GM20431 (cell line): Measurements from ENCODE around the gene HNRNPA0.
"Not testable (repeated sequence)": the region's sequence is repeated elsewhere in the genome, so short reads cannot be mapped to it uniquely, and the experiment has no call there.

ENCODE experiments used
- in situ Hi-C: fragments of 300-500 bp; cut with MseI, MboI; formaldehyde crosslinking; loops from one replicate; pipeline ENCODE4 v1.15.0; 2020; ENCODE audit warnings: low sequenced_read_pairs; ENCODE audit not compliant: unreplicated experiment

The HNRNPA0 gene

DNA sequence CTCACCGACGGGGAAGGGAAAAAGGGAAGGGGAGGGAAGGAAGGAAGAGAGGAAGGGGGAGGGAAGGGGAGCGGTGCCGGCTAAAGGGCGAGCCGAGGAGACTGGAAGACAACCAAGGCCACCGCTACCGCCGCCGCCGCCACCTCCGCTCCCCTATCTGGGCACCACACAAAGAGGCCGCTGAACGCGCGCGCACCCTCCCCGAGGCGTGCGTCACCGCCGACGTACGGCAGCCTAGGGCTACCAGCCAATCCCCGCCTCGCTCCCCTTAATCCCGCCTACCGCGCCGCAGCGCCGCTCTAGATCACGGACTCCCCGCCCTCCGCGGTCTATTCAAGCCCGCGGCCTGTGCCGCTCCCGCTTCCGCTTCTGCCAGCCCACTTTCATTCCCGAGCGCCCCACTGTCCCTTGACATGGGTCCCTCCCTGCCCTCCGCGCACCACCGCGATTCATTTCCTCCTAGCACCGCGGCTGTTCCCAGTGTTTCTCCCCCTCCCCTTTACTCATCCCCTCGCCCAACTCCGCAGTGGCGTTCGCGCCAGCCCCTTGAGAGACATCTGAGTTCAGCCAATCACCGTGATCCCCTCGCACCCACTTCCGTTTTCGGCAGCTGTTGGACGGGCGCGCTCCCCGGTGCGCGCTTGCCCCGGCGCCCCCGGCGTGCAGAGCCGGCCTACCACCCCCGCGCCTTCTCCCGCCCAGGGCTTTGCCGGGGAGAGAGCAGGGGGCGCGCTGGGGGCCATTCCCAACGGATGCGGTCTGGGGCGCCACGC is at the start of gene HNRNPA0:
Gene HNRNPA0 (minus strand): TSS at position 176 of the 773 bp plus-strand sequence. CDS start 297 bp downstream, outside the sequence.
- in situ Hi-C loops: no loop called here

GRCh38 chr5:137802282-137803210 is 48.4 kb upstream of the HNRNPA0 start:
- in situ Hi-C loops: no loop called here

GRCh38 chr5:137800700-137801411 is 46.7 kb upstream of the HNRNPA0 start:
- in situ Hi-C loops: no loop called here

GRCh38 chr5:137796279-137796678 is 42.1 kb upstream of the HNRNPA0 start:
- in situ Hi-C loops: no loop called here

DNA sequence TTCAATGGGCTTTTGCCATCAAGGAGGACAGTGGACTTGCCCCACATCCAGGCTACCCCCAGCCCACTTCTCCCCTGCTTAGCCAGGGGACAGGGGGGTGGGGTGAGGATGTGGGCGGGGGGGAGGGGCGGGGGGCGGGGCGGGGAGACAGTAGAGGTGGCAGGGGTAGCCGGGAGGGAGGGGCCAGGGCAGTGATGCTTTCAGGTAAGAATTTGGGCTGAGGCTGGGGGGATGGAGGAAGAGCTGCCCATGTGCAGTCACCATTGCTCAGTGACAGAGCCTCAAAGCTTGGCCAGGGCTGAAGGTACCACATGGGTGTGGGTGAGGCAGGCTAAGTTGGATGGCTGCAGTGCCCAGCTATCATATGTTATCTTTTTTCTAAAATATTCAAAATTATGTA is 40.7 kb upstream of the HNRNPA0 start:
- in situ Hi-C loops: no loop called here

DNA sequence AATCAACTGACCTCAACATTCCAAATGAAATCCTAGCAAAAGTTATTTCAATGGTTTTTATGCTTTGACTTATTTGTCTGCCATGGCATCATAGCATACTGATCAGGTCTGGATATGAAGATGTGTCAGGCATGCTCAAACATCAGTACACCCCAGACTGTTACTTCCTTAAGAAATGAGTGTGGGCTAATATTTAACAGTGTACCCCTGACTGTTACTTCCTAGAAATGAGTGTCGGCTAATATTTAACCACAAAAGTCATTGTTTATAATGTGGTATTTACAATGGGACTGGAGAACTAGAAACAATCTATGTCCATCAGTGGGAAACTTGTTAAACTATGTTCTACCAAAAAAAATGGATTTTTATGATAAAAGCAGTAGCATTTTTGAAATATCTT is 38.1 kb upstream of the HNRNPA0 start:
- in situ Hi-C loops: no loop called here

DNA sequence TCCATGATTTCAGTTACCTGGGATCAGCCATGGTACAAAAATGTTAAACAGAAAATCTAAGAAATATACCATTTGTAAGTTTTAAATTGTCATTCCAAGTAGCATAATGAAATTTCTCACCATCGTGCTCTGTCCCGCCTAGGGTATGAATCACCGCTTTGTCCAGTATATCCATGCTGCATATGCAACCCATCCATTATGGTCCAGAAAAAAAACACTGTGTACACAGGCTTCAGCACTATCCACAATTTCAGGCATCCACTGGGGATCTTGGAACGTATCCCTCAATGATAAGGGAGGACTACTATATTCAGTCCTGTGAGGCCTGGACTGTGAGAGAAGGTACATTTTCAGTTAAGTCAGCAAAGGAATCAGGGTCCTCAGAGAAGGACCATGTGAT is 37.6 kb upstream of the HNRNPA0 start:
- in situ Hi-C loops: no loop called here

DNA sequence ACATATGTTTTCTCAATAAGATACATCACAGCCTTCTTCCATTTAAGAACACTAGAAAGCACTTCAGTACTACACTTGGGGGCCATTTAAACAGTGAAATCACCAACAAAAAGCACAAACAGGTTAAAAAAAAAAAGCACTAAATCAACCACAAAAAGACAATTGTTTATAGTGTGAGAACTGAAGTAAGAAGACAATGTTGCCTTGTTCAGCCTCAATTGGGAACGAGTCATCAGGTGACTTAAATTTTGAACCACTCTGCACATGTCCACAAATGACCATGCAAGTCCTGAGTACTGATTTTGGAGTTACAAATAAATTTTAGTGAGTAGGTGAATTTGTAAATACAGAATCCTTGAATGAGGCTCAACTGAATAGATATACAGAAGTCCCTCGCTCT is 37.2 kb upstream of the HNRNPA0 start:
- in situ Hi-C loops: no loop called here

- in situ Hi-C loops: not testable (repeated sequence)
These were observed 34.4 kb upstream of the HNRNPA0 start for GRCh38 chr5:137788560-137788959.

GRCh38 chr5:137782984-137783536 is 28.9 kb upstream of the HNRNPA0 start:
- in situ Hi-C loops: no loop called here

- in situ Hi-C loops: no loop called here
These were observed 27.9 kb upstream of the HNRNPA0 start for GRCh38 chr5:137782055-137782454.

DNA sequence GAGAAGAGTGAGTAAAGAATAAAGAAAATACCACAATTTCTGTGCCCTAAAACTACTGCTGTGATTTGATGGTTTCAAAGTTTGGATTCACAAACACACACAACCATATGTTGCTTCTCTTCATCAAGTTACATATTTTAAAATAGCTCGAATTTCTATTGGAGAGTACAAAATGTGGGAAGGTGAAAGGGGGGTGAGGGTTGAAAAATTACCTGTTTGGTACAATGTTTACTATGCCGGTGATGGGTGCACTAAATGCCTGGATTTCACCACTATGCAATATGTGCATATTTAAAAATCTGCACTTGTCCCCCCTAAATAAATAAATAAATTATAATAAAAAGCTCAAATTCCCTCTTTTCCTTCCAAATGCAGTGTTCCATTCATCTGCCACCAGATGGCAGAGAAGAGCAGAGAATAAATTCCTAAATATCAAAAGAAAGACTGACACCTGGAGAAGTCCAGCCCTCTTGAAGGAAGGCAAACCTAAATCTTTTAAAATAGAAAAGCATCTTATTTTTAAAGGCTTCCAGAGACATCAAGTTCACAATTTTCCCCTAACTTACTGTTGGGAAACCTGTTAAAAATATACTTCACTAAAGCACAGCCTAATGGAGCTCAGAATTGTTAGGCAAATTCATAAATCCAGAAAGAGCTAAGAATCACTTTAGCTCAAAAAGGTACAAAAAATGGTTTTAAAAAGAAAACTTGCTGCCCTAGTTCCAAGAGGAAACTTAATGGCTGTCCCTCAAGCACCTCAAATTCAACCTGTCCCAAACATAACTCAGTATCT is 24.8 kb upstream of the HNRNPA0 start:
- in situ Hi-C loops: no loop called here

- in situ Hi-C loops: not testable (repeated sequence)
These were observed 13.8 kb upstream of the HNRNPA0 start for GRCh38 chr5:137767937-137768336.

GRCh38 chr5:137761566-137761965 is 7.4 kb upstream of the HNRNPA0 start:
- in situ Hi-C loops: no loop called here

GRCh38 chr5:137760719-137761516 is 6.8 kb upstream of the HNRNPA0 start:
- in situ Hi-C loops: no loop called here

DNA sequence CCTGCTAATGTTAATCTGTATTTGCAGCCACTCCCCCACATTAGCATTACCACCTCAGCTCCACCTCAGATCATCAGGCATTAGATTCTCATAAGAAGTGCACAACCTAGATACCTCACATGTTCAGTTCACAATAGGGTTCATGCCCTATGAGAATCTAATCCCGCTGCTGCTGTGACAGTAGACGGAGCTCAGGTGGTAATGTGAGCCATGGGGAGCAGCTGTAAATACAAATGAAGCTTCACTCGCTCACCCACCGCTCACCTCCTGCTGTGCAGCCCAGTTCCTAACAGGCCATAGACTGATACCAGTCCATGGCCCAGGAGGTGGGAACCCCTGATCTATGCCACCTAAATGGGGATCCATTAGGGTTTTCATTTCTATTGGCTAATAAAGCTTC is 6.1 kb upstream of the HNRNPA0 start:
- in situ Hi-C loops: no loop called here

DNA sequence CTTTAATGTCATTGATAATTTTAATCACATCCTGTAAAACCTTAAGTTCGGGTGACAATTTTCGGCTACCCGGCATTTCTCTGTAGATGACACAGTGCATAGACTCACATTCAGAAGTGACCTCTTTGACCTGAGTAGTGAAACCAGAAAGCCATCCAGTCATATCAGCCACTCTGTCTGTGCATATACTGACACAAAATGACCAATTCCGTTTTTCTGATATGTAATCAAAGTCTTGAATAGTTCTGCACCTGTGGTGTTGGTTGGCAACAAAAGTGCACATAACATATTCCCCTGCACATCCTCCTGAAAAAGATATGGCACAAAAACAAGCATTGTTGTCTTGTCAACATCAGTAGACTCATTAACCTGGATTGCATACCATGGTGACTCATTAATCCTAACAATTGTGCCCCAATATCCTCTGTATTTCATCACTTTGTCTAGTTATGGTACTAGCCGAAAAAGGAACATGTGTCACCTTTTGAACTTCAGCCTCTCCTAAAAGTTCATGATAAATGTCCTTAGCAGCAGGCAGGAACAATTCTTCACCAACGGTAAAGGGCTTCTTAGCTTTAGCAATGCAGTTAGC is 4.6 kb upstream of the HNRNPA0 start:
- in situ Hi-C loops: no loop called here

- in situ Hi-C loops: no loop called here
These were observed 4.0 kb upstream of the HNRNPA0 start for GRCh38 chr5:137758121-137758520.
